Measurements from ENCODE around the gene IL9.

Gene IL9

DNA sequence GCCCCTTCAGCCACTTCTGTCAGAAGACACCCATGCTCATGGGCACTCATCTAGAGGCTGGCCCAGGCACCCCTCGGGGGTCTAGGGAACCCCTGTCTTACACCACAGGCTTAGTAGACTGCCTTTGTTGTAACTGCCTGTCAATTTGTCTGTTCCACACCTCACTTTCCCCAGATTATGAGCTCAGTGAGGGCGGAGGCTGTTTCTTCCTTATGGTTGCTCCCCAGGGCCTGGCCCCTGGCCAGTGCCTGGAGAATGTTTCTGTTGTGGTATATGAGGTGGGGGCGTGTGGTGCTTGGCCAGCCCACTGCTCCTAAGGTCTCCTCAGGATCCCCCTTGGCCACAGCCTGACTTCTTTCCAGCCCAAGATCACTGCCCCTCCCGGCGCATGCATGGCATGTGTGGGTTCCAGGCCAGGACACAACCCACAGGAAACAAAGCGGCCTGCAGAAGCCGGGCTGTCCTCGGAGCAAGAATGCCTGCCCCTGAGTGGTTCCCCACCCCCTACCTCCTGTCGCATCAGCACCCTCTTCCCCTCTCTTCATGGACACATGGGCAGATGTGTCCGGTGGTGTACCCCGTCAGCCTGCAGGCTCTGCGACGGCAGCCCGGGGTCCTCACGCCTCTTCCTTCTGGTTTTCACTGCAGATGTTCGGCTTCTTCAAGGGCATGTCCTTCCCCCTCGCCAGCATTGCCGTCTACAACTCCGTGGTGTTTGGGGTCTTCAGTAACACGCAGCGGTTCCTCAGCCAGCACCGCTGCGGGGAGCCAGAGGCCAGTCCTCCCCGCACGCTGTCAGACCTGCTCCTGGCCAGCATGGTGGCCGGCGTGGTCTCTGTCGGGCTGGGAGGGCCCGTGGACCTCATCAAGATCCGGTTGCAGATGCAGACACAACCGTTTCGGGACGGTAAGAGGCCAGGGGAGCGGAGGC lies 43.5 kb downstream of the IL9 start:
- TF ChIP-seq, protein P1, sequence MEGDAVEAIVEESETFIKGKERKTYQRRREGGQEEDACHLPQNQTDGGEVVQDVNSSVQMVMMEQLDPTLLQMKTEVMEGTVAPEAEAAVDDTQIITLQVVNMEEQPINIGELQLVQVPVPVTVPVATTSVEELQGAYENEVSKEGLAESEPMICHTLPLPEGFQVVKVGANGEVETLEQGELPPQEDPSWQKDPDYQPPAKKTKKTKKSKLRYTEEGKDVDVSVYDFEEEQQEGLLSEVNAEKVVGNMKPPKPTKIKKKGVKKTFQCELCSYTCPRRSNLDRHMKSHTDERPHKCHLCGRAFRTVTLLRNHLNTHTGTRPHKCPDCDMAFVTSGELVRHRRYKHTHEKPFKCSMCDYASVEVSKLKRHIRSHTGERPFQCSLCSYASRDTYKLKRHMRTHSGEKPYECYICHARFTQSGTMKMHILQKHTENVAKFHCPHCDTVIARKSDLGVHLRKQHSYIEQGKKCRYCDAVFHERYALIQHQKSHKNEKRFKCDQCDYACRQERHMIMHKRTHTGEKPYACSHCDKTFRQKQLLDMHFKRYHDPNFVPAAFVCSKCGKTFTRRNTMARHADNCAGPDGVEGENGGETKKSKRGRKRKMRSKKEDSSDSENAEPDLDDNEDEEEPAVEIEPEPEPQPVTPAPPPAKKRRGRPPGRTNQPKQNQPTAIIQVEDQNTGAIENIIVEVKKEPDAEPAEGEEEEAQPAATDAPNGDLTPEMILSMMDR (IDR thresholded peaks at IDR 0.05; ENCODE audit: low read depth, low read length, missing control alignments): no peak
- DNase-seq: no peak
- Histone ChIP-seq H3K36me3 (replicated peaks) (no peaks in the 10 kb centered on the region), H3K4me3 (ENCODE audit: low read depth, low read length) (no peak overlapping the region), H3K27ac (no peak overlapping the region), H3K27me3 (replicated peaks) (no peaks in the 10 kb centered on the region)
- in situ Hi-C loops (cut with HindIII; ENCODE audit: low pct_ligation_motif_present, low sequenced_read_pairs): no loop called here

- no peaks in the 10 kb centered on the region for H3K27me3 ChIP-seq (replicated peaks)
- H3K4me3 ChIP-seq (ENCODE audit: low read depth, low read length): no peak overlapping the region
- TF ChIP-seq, protein P1 (IDR thresholded peaks at IDR 0.05; ENCODE audit: low read depth, low read length, missing control alignments): no peak
- H3K36me3 ChIP-seq (replicated peaks): no peaks in the 10 kb centered on the region
- in situ Hi-C loops (cut with HindIII; ENCODE audit: low pct_ligation_motif_present, low sequenced_read_pairs): no loop called here
- no peak for DNase-seq
- H3K27ac ChIP-seq: no peak overlapping the region
Observed at GRCh38 chr5:135851186-135851914, 44.3 kb downstream of the IL9 start.

DNA sequence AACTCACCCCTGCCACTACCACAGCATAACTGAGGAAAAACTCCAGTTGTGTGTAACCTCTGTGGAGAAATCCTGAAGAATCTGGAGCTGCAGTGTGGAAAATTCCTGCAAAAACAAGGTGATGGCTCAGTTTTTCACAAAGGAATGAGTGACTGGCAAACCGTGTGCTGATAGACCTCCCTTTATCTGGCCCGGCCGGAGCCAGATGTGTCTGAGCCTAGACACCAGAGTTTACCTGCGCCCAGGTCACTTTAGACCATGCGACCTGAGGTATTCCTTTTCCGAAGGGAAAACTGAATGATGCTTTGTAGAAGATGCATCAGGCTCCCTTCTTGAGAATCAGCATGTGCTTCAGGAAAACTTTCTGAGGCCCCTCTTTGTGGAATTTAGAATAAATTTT lies 45.0 kb downstream of the IL9 start:
- Histone ChIP-seq H3K36me3 (replicated peaks) (no peaks in the 10 kb centered on the region), H3K4me3 (ENCODE audit: low read depth, low read length) (no peak overlapping the region), H3K27me3 (replicated peaks) (no peaks in the 10 kb centered on the region), H3K27ac (no peak overlapping the region)
- TF ChIP-seq, protein P1 (IDR thresholded peaks at IDR 0.05; ENCODE audit: low read depth, low read length, missing control alignments): no peak
- no peak for DNase-seq
- in situ Hi-C loops (cut with HindIII; ENCODE audit: low pct_ligation_motif_present, low sequenced_read_pairs): no loop called here

- in situ Hi-C loops (cut with HindIII; ENCODE audit: low pct_ligation_motif_present, low sequenced_read_pairs): no loop called here
- DNase-seq: no peak
- H3K36me3 ChIP-seq (replicated peaks): no peaks in the 10 kb centered on the region
- no peak overlapping the region for H3K27ac ChIP-seq
- H3K27me3 ChIP-seq (replicated peaks): no peaks in the 10 kb centered on the region
- no peak overlapping the region for H3K4me3 ChIP-seq (ENCODE audit: low read depth, low read length)
- TF ChIP-seq, protein P1 (IDR thresholded peaks at IDR 0.05; ENCODE audit: low read depth, low read length, missing control alignments): no peak
Observed at GRCh38 chr5:135850231-135850630, 45.4 kb downstream of the IL9 start.

GRCh38 chr5:135847976-135848375 lies 47.7 kb downstream of the IL9 start:
- in situ Hi-C loops (cut with HindIII; ENCODE audit: low pct_ligation_motif_present, low sequenced_read_pairs): no loop called here
- DNase-seq: no peak
- Histone ChIP-seq H3K4me3 (ENCODE audit: low read depth, low read length) (no peak overlapping the region), H3K36me3 (replicated peaks) (no peaks in the 10 kb centered on the region), H3K27me3 (replicated peaks) (no peaks in the 10 kb centered on the region), H3K27ac (no peak overlapping the region)
- TF ChIP-seq, protein P1 (IDR thresholded peaks at IDR 0.05; ENCODE audit: low read depth, low read length, missing control alignments): no peak
